HG03039 (cell line): ENCODE data around the gene UBASH3A.

Experiments
- ATAC-seq: cut with Tn5 transposase; IDR thresholded peaks from one replicate; pipeline ENCODE4 v1.9.1; 2021; ENCODE audit warnings: mild to moderate bottlenecking, moderate library complexity; ENCODE audit not compliant: unreplicated experiment

UBASH3A gene

DNA sequence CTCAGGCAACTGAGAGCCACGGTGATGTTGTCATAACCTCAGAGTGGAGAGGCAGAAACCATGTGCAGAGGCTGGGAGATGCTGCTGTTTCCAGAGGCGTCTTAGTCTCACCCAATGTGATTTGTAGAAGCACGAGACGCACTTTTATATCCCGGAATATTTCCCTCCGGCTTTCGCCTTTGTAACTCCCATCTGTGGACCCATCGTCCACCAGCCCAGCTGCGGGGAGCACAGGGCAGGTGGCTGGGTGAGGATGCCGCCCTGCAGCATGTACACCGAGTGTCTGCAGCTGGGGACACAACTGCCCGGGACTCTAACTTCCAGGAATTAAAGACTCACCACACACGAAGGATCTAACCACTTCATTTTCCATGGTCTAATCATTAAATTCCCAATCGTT lies 43.5 kb downstream of the UBASH3A start:
- no peak for ATAC-seq

DNA sequence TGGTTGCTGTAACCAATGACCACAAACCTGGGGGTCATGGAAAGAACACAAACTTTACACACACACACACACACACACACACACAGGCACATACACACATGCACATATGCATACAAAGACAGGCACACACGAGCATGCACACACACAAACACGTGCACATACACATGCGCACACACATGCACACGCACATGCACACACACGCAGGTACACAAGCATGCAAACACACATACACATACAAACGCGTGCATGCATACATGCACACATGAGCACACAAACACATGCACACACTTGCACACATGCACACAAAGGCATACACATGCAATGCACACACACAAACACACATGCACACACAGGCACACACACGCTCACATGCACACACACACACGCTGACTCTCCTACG lies 44.0 kb downstream of the UBASH3A start:
- no peak for ATAC-seq

DNA sequence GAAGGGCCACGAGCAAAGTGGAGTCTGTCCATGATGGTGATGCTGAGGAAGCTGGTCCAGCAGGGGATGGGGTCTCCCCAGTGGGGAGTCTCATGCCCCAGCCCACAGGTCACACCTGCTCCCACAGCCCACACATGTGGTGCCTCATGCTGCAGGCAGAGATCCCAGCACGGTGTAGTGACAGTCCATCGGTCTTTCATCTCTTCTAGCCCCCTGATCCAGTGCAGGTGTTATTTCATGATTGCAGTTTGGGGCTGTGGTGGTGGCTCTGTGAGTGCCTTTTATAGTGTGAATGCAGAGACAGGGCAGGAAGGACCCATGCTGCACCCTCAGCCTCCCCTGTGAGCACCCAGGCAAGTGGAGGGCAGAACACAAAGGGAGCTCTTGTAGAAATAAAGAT lies 45.0 kb downstream of the UBASH3A start:
- no peak for ATAC-seq

DNA sequence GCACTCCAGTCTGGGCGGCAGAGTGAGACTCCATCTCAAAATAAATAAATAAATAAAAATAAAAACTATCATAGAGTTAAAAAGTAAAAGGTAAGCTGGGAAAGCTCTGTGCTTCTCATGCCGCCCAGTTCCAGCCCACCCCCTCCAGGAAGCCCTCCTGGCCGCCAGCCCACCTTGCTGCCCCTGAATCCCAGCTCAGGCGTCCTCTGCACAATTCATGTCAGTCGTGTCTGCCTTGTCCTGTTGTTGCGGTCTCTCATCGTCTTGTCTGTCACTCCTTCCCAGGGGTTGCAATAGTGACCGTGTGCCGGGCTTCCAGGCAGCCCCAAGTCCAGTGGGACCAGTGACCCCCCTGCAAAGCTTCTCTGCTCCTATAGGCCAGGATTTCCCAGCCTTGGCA lies 48.2 kb downstream of the UBASH3A start:
- no peak for ATAC-seq

DNA sequence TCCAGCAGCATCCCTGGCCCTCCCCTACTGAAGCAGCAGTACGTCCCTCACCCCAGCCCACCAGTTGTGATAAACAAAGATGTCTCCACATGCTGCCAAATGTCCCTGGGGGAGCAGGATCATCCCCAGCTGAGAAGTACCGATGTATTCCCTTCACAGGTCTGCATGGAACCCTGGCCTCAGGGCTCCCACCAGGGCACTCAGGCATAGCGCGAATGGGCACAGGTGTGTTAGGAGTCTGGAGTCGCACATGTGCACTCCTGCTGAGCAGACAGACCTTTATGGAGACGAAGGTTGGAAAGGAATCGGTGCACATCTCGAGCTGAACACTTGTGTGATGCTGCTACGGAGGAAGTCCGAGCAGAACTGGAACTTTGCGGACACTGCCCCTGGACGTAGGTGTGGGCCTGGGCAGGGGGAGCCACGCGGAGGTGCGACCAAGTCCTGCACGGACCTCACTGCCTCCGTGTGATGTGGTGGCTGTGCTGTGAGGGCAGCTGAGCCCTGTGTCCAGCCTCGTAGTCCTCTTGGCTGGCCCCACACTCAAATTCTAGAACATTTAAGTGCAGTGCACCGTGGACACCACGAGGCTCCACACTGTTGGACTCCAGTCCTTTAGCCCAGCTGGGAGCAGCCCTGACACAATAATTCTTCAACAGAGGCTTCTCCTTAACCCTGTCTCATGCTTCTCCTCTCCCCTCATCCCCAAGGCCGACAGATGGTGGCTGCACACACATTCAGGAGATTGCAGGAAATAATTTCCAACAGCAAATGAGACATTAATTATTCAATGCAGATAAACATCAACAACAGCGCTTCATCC lies 48.9 kb downstream of the UBASH3A start:
- ATAC-seq = no peak

DNA sequence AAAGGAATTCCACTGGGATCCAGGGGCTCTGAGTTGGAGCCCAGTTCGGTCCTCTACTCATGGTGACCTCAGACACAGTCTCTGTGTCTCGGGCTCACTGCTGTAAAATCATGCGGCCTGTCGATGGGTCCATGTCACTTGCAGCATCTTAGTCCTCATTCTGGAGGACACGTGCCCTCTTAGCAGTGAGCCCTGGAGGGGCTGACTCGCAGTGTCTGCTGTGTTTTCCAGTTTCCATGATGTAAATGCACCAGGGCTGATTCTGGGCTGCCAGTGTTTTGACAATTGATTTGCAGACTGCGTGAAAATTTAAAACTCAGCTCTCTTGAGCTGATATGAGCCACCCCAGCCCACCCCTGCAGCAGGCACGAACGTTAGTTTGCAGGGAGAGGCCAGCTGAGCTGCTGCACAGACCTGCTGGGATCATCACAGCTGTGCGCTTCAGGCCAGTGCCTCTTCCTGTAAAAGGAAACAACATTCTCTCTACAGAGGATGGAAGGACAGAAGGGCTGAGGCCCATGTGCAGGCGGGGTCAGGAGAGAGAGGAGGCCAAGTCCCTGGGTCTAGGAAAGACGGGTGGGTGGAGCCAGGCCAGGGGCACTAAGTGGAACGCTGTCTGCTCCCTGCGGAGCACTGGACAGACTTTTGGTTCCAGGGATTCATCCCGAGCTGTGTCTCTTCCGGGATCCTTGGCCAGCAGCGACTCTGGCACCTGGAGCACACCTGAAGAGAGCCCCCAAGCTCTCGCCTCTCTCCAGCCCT lies 49.7 kb downstream of the UBASH3A start:
- ATAC-seq = no peak

DNA sequence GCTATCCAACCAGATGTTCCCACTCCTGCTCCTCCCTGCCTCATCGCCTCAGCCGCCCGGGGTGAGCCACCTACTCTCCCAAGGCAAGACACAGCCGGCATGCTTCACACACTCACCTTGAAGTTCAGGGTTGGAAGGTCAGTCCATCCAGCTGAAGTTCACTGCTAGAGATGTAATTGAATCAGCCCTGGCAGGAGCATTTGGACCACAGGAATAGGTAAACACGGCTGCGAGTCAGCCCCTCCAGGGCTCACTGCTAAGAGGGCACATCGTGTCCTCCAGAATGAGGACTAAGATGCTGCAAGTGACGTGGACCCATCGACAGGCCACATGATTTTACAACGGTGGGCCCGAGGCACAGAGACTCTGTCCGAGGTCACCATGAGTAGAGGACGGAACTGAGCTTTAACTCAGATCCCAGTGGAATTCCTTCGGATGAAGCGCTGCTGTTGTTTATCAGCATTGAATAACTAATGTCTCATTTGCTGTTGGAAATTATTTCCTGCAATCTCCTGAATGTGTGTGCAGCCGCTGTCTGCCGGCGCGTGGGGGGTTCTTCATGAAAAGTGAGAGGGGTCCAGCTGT lies 50.4 kb downstream of the UBASH3A start:
- no peak for ATAC-seq

DNA sequence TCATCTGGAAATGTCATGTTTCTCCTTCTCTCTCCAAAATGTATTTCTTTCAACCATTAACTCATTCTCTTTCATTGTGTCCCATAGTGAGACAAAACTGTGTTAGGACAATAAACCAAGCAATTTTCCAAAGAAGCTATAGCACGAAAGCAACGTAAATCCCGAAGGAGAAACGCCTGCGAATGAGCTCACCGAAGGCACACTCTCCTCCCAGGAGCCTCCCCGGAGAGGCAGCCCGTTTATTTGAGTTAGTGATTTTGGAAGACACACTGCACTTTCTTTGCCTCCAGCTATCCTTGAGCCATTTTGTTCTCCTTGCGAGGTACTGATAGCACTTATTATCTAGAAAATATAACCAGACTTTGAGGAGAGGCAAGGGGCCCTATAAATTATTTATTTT lies 51.1 kb downstream of the UBASH3A start:
- ATAC-seq = no peak

DNA sequence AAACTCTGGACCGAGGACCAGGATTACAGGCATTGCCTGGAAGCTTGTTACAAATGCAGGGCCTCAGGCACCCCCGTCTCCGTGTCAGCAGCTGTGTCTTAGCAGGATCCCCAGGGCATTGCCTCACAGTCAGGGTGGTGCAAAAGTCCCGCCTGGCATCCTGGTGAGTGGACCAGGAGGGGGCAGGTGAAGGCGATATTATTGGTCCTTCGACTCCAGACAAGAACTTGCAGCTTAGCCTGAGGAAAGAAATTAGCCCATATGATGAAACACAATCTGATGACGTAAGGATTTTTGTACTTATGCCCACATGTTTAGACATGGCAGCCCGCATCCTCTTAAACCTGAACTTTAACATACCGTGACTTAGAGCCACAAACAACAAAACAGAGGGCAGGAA lies 51.5 kb downstream of the UBASH3A start:
- no peak for ATAC-seq

DNA sequence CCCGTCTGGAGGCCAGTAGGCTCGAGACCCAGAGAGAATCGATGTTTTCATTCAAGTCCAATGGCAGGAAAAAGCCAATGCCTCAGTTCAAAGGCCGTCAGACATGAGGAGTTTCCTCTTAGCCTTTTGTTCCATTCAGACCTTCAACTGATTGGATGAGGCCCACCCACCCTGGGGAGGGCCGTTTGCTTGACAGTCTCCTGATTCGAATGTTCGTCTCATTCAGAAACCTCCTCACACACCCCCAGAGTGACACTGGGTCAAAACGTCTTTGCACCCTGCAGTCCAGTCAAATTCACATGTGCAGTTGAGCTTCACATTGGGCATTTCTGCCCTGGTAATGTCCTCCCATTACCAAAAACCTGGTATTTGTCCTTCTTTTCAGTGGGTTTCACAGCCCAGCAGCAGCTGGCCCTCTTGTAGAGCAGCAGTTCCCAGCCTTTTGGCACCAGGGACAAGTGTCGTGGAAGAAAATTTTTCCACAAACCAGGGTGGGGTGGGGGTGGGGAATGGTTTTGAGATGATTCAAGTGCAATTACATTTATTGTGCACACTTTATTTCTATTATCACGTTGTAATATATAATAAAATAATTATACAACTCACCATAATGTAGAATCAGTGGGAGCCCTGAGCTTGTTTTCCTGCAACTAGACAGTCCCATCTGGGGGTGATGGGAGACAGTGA lies 52.2 kb downstream of the UBASH3A start:
- no peak for ATAC-seq

DNA sequence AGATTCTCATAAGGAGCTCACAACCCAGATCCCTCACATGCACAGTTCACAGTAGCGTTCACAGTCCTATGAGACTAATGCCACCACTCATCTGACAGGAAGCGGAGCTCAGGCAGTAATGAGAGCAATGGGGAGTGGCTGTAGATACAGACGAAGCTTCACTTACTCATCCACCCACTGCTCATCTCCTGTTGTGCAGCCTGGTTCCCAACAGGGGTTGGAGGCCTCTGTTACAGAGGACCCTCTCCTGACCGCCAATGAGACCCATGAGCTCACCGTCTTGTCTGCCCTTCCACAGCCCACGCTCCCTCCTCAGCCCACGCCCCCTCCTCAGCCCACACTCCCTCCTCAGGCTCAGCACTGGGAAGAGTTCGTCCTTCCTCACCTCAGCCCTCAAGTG lies 52.8 kb downstream of the UBASH3A start:
- ATAC-seq = no peak

DNA sequence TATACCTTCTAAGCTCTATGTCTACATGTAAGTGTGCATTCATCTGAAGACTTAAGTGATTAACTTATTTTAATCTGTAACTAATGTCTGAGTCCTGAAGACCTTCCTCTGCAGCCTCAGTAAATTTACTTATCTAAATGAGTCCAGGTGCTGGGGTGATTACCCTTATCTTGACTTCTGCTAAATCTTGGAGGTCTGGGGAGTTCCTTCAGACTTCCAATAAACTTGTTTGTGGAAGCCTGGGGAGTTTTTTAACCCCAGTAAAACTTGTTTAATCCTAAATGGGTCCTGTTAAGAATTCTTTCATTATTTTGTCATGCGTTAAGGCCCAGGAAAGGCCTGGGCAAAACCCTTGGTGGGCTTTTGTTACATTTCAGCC lies 55.4 kb downstream of the UBASH3A start:
- no peak for ATAC-seq

DNA sequence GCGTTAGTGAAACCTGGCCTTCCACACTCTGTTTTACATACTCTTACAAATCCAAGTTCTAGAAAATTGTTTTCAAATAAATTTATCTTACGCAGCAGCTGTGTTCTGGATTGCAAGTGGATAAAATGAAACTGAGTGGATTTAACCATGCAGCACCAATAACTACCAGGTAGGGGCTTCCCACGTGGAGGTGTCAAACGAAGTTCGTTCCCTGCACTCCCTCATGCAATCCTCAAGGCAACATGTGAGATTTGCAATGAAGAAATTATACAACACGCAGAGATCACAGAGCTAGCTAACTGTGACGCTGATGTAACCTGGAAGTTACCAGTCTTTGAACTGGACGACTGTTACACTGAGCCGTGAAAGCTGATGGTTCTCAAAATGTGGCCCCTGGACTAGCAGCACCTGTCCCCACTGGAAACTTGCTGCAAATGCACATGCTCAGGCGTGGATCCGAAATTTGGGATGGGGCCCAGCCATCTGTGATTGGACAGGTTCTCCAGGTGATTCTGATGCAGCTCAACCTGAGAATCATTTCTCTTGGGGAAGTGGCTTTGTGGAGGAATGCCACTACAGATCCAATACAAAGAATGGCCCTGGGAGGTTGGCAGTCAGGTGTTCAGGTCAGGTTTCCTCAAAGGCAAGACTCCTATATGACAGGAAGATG lies 56.0 kb downstream of the UBASH3A start:
- no peak for ATAC-seq

DNA sequence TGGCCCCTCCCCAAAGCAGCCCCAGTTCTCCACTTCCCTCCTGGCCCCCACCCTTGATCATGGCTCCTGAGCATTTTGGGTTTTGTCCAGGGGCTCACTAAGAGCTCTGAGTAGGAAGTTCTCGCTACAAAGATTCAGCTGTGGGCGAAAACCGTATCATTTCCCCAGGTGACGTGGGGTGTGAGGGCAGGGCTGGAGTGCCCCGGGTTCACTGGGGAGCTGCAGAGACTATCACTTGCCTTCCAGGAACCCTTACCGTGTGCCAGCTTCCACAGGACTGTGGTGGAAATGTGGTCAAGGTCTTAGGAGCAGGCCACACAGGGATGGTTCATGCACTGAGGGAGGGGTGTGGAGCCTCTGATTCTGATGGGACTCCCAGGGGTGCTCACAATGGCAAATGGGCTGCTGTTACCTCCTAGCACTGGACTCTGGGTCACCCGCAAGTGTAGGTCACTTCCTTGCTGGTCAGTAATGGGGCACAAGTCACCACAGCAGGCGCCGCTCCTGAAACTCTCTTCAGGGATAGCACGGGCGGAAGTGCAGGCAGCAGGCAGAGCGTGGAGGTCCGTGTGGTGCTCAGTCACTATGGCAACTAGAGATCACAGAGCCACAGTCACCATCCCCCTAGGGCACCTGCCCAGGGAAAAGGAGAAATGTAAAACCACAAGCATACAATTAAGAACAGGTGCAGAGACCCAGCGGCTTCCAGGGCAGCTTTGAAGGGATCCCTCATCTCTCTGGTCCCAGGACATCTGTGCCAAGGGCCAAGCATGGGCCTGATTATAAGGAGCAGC lies 56.9 kb downstream of the UBASH3A start:
- ATAC-seq = no peak

DNA sequence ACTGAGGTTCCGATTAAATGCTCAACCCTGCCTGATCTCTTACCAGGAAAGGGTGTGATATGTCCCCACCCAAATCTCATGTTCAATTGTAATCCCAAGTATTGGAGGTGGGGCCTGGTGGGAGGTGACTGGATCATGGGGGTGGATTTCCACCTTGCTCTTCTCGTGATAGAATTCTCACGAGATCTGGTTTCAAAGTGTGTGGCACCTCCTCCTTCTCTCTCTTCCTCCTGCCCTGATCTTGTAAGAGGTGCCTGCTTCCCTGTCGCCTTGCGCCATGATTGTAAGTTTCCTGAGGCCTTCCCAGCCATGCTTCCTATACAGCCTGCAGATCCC lies 57.5 kb downstream of the UBASH3A start:
- ATAC-seq = no peak

DNA sequence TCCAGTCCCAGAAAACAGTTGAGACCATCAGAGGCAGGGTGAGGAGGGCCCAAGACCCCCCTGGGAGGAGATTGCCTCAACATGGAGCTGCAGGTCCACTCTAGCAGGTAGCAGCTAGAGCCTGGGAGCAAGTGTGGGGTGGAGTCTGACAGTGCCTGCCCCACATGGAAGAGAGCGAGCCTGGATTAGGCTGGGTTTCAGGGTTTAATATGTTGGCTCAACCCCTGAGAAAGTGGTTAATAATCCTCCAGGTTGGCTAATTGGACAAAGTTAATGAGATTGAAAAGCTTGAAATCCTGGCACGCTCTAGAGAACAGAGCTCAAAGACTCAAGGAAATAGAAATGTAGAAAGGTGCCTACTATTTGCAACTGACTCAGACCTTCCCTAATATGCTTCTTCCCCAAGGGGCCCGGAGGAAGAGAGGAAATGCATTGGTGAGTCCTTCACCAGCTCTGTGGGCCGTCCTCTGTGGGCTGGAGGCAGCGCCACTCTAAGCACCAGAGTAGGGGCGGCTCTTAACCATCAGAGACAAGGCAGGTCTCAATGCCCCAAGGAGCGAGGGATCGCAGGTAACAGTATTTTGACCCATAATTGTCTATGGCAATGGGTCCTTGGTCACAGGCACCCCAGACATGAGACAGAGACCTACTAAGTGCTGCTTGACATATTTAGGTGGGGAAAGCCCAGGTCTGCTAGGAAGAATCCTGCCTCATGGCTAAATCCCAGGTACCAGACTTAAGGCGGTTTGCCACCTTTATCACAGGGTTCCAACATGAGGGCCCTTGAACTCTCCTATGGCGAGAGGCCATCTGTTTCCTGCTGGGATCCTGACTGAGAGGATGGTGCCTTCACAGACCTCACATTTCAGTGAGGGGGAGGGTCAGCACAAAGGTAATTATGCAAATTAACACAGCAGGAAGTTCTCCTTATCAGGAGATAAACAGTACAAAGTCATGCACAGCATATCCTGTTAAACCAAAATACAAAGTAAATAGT lies 58.5 kb downstream of the UBASH3A start:
- ATAC-seq = no peak

DNA sequence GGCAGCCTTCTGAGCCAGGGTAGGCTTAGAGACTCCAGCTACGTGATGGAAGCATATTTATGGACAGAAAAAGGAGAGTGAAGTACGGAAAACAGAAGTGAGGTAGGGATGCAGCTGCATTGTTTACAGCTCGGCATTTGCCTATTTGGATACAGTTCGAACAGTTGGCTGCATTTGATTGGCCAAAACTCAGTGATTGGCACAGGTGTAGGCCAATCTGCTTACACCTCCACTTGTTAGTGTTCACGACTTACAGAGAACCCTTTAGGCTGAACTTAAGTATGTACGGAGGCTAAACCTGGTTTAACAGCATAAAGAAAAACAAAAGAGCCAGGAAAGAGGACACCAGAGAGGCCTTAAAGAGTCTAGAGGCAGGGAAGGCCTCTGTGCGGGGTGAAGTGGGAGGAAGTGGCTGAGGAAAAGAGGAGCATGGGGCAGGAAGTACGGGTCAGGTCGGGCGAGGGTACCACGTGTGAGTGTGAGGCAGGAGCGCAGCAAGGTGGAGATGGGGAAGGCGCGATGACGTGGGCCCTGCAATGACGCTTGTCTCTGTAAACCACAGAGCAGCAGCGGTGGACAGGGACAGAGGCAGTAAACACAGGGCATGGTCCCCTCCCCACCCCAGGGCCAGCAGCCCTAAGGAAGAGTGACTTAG lies 60.3 kb downstream of the UBASH3A start:
- no peak for ATAC-seq

DNA sequence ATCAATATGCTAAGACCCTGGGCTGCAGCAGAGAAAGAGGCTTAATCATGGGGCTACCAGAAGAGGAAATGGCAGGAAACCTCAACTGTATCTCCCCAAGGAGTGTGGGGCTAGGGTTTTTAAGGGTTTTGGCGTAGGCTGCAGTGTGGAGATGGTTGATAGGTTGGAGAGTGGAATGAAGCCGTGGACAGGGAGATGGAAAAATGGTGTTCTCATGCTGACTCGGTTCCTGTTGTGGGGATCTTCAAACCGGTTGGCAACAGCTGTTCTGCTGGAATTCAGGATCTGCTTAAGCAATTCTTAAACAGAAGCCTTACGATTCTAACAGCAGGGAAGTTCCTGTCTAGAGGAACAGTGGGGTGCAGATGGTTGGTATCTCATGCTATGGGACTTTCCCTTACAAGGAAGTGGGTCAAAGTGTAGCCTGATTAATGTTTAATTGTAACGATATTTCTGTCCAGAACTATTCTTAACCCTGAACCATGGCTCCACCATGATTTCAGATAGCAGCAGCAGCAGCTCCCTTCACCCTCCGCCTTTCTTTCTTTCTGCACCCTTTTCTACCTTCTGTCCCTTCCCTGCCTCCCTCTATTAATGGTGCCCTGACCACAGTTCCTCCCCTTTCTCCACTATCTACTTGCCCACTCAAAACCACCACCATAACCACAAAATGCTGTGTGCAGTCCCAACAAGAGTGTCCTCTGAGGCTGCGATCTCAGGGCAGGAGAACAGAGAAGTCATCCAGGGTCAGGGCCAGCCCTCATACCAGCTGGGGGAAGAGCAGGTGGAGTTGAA lies 61.5 kb downstream of the UBASH3A start:
- ATAC-seq = peak; percentile 32
